Endothelial cell of umbilical vein (primary cell): ENCODE data around the gene PTPRCAP.

ENCODE experiments used
- EZH2 ChIP-seq: IDR thresholded peaks from 2 replicates; pipeline ENCODE4 v1.6.1; 2012; ENCODE audit warnings: borderline replicate concordance, low read depth, mild to moderate bottlenecking, moderate library complexity, low read length, inconsistent platforms; ENCODE audit not compliant: severe bottlenecking
- GATA2 ChIP-seq: IDR thresholded peaks from 2 replicates; pipeline ENCODE4 v1.7.0; 2011; ENCODE audit warnings: low read depth, mild to moderate bottlenecking, moderate library complexity, mixed read lengths, low read length; ENCODE audit not compliant: insufficient read length, insufficient read depth
- JUN ChIP-seq: IDR thresholded peaks from 2 replicates; pipeline ENCODE4 v1.6.1; 2011; ENCODE audit warnings: borderline replicate concordance, low read depth; ENCODE audit not compliant: insufficient read length, insufficient read depth
- POLR2A ChIP-seq: IDR thresholded peaks from 2 replicates; pipeline ENCODE4 v1.6.1; 2012; ENCODE audit warnings: low read depth, mild to moderate bottlenecking, control low read depth, low read length
- POLR2AphosphoS5 ChIP-seq: IDR thresholded peaks from 2 replicates; pipeline ENCODE4 v1.6.1; 2012; ENCODE audit warnings: low read depth, mild to moderate bottlenecking, control low read depth, low read length, moderate library complexity; ENCODE audit not compliant: insufficient read depth
- TF ChIP-seq, protein P1 (sequence below), 2 donors: IDR thresholded peaks; 1 replicate in 1 of 2; 2 replicates in 1 of 2; pipeline ENCODE4 v1.5.1; 2011; ENCODE audit warnings: low read length in 2 of 2, mild to moderate bottlenecking in 2 of 2, moderate library complexity in 2 of 2, control low read depth in 1 of 2, inconsistent platforms in 1 of 2, low read depth in 1 of 2; ENCODE audit not compliant: insufficient read depth in 1 of 2; ENCODE audit errors: extremely low read depth in 1 of 2
- TF ChIP-seq, protein P2 (sequence below): IDR thresholded peaks from 2 replicates; pipeline ENCODE4 v1.6.1; 2011; ENCODE audit not compliant: insufficient read depth, insufficient read length

DNA sequence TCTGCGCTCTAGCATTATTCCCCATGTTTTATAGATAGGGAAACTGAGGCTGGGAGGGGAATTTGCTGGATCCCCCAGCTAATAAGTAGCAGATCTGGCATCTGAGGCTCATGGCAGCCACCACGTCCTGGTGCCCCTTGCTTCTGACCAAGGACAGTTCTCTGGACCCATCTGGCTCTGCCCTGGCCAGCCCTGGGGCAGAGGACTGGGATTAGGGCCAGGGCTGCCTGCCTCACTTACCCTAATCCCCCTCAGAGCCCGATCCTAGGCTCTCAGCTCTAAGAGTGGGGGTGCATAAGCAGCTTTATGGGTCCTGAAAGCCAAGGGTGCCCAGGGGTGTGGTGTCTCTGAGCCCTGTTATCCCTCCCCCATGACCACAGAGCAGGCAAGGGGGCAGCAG lies 17.6 kb upstream of the PTPRCAP start, which contains the start of gene CABP4:
- TF ChIP-seq POLR2A (no peak), EZH2 (no peak), POLR2AphosphoS5 (no peak), GATA2 (no peak), JUN (no peak)
- TF ChIP-seq, protein P1, sequence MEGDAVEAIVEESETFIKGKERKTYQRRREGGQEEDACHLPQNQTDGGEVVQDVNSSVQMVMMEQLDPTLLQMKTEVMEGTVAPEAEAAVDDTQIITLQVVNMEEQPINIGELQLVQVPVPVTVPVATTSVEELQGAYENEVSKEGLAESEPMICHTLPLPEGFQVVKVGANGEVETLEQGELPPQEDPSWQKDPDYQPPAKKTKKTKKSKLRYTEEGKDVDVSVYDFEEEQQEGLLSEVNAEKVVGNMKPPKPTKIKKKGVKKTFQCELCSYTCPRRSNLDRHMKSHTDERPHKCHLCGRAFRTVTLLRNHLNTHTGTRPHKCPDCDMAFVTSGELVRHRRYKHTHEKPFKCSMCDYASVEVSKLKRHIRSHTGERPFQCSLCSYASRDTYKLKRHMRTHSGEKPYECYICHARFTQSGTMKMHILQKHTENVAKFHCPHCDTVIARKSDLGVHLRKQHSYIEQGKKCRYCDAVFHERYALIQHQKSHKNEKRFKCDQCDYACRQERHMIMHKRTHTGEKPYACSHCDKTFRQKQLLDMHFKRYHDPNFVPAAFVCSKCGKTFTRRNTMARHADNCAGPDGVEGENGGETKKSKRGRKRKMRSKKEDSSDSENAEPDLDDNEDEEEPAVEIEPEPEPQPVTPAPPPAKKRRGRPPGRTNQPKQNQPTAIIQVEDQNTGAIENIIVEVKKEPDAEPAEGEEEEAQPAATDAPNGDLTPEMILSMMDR (IDR thresholded peaks at IDR 0.05; ENCODE audit: extremely low read depth in 1 of 2, insufficient read depth in 1 of 2, low read depth in 1 of 2, low read length in 2 of 2): no peak
- TF ChIP-seq, protein P2, sequence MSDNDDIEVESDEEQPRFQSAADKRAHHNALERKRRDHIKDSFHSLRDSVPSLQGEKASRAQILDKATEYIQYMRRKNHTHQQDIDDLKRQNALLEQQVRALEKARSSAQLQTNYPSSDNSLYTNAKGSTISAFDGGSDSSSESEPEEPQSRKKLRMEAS: no peak
